ENCODE measurements around the gene AHNAK2. TPM values are rescaled to one million over a fixed set of nuclear protein-coding genes. Genes with fewer than 3 reads are reported as not detected.
A peak's percentile ranks its signal among the peaks of the same experiment; 100 is the strongest.

The AHNAK2 gene
- total and polyA plus RNA-seq, 5 experiments from 2014 or later = not detected

DNA sequence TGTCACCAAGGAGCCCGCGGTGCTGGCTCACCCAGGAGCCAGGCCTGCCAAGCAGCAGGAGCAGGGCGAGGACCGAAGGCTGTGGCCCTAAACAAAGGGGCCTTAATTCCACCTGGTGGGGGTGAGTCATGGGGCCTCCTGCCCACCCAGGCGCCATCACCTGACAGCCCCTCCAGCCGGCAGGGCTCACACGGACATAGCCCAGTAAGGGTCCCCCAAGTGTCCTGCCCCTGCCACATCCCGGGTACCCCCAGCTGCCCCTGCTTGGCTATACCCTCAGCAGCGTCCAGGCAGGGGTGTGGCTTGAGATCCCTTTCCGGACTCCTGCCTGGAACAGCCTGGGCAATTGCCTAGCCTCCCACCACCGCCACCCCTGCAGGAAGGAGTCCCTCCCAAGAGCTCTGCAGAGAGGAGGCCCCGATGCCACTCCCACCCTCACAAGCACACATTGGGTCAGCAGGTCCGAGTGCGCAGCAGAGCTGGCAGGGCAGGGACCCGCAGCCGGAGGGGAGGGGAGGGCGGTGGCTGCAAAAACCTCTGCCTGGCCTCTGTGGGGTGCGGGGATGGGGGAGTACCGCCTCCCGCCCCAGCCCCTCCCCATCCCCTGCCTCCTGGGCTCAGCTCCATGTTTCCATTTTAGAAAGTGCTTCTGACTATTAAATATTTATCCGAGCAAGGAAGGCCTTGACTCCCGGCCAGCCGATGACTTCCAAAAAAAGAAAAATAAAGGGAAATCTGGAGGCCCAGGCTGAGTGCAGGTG lies 4.6 kb downstream of the AHNAK2 start:
- H3K27ac Mint-ChIP-seq = no peak overlapping the region
- DNase-seq = peak in 1 of 10 donors; percentile 50
- H3K4me1 Mint-ChIP-seq = peaks cover 4 to 19% (median 12%) of the 10 kb centered on the region in 4 donors
- peaks cover 0 to 2% (median 2%) of the 10 kb centered on the region in 3 donors for H3K36me3 Mint-ChIP-seq
- ATAC-seq = no peak
- peaks cover 4 to 40% (median 18%) of the 10 kb centered on the region in 5 donors for H3K27me3 Mint-ChIP-seq
- H3K4me3 Mint-ChIP-seq = no peak overlapping the region
- POLR2A ChIA-PET = interaction anchor here (1.0 to 1.6 kb wide), 2 partner anchors 70 to 74 kb away, joined by 3 to 5 read pairs; no protein-coding TSS in a partner anchor
- no peaks in the 10 kb centered on the region for H3K9me3 Mint-ChIP-seq

- ATAC-seq (no peak), DNase-seq (no peak)
- Mint-ChIP-seq H3K27me3 (peaks cover 4 to 44% (median 19%) of the 10 kb centered on the region in 5 donors), H3K4me1 (peaks cover 4 to 18% (median 12%) of the 10 kb centered on the region in 4 donors), H3K36me3 (peaks cover 0 to 2% (median 2%) of the 10 kb centered on the region in 3 donors), H3K9me3 (no peaks in the 10 kb centered on the region), H3K27ac (no peak overlapping the region), H3K4me3 (no peak overlapping the region)
- POLR2A ChIA-PET = interaction anchor here (1.0 to 1.6 kb wide), 2 partner anchors 71 to 75 kb away, joined by 3 to 5 read pairs; no protein-coding TSS in a partner anchor
Observed at GRCh38 chr14:104973135-104973384, 5.1 kb downstream of the AHNAK2 start.

DNA sequence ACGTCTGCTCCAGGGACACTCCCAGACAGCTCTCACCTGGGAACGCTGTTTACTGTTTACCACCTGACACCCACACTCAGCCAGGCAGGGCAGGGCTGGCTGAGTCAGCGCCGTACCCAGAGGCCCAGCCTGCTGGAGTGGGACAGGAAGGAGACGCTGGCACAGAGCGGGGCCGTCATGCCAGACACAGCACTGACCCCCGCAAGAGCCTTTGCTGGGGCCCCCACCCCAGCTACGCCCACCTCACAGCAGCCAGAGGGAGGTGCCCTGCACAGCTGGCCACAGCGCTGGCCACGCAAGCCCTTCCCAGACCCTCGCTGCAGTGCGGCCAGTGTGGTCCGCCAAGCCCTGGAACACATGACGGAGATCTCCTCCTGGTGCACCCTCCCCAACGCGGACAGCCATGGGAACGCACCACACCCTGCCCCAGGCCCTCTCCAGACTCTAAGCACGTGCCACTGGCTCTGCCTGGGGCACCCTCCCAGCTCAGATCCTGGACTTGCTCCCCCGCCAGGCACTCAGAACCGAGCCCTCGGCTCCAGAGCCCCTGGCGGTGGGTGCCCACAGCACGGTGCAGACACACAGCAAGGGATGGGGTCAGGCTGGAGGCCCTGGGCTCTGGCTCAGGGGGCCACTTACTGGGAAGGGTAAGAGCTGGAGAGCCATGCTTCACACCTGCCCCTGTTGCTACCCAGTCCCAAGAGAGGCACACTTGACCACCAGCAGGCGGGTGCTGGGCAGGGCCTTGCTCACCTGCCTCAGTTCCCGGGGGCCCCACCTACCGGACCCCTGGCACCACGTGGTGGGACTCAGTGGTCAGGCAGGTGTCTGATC lies 5.7 kb downstream of the AHNAK2 start:
- no peak overlapping the region for H3K4me3 Mint-ChIP-seq
- peaks cover 4 to 47% (median 21%) of the 10 kb centered on the region in 5 donors for H3K27me3 Mint-ChIP-seq

GRCh38 chr14:104971447-104972240 lies 6.5 kb downstream of the AHNAK2 start:
- Mint-ChIP-seq H3K9me3 (no peaks in the 10 kb centered on the region), H3K4me1 (peaks cover 4 to 11% (median 9%) of the 10 kb centered on the region in 4 donors), H3K27ac (peak overlapping the region in 1 of 10 donors; percentile 28), H3K27me3 (peaks cover 4 to 44% (median 21%) of the 10 kb centered on the region in 5 donors), H3K36me3 (peaks cover 0 to 2% (median 2%) of the 10 kb centered on the region in 3 donors), H3K4me3 (no peak overlapping the region)
- ATAC-seq (no peak), DNase-seq (peak in 1 of 10 donors; percentile 5)
- POLR2A ChIA-PET = no interaction called here

More for the DNA sequence above, 5.7 kb downstream of the AHNAK2 start:
- DNase-seq (peak in 1 of 10 donors; percentile 45), ATAC-seq (no peak)
- Mint-ChIP-seq H3K27ac (no peak overlapping the region), H3K9me3 (no peaks in the 10 kb centered on the region), H3K36me3 (peaks cover 0 to 2% (median 2%) of the 10 kb centered on the region in 3 donors), H3K4me1 (peaks cover 4 to 14% (median 11%) of the 10 kb centered on the region in 4 donors)
- POLR2A ChIA-PET = no interaction called here

DNA sequence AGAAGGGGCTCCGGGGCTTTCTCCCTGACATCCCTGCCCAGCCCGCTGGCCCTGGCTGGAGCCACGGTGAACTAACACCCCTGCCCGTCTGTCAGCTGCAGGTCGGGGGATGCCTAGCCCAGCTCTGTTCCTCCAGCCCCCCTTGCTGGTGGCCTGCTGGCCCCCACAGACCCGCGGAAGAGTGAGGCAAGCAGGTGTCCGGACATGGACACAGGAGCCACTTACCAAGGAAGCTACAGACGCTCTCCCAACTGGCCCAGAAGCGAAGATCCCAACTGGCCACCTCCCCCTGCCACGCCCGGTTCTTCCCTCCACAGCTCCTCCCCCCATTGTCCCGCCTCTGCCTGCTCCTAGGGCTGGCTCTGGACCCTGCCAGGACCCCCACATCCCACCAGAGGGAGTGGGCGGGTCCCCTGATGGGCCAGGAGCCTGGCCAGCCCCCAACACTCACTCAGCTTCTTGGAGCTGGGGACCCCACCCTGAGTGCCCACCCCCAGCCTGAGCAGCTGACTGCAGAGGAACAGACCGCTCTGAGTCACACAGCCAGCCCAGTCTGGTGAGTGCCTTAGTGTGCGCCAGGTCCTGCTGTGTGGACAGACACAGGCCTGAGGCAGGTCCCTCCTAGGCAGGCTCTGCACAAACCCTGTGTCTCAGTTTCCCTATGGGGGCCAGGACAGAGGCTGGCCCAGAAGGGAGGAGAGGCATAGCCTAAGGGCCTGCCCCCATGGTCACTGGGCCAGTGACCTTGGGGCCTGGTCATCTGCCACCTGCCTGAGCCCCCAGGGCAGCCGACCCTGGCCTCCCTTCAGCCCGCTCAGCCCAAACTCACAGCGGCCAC lies 7.7 kb downstream of the AHNAK2 start:
- no peaks in the 10 kb centered on the region for H3K9me3 Mint-ChIP-seq
- POLR2A ChIA-PET = no interaction called here
- H3K4me1 Mint-ChIP-seq = peaks cover 0 to 5% (median under 1%) of the 10 kb centered on the region in 4 donors
- no peak overlapping the region for H3K4me3 Mint-ChIP-seq
- H3K36me3 Mint-ChIP-seq = no peaks in the 10 kb centered on the region
- no peak for ATAC-seq
- no peak for DNase-seq
- H3K27me3 Mint-ChIP-seq = peaks cover 2 to 44% (median 20%) of the 10 kb centered on the region in 5 donors
- no peak overlapping the region for H3K27ac Mint-ChIP-seq

DNA sequence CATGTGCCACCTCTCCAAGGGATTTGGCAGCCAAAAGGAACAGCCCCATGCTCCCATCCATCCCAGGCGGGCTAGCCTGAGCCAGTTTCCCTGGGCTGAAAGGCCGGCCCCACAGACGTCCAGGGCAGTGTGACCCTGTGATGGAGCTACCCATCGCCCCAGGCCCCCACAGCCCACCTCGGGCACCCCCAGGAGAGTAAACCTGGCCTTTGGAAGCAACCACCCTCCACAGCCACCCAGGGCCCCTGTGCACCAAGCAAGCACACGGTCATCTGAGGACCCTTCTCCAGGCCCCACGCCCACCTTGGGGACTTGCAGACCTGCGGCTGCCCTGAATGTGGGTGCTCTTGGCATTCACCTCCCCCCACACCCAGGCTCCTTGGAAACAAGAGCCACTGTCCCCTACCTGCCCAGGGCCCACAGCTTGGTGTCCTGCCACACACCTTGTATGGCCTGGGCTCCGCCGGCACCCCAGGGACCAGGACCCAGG lies 8.4 kb downstream of the AHNAK2 start:
- DNase-seq = no peak
- H3K9me3 Mint-ChIP-seq = no peaks in the 10 kb centered on the region

GRCh38 chr14:104968541-104969401 lies 9.4 kb downstream of the AHNAK2 start:
- H3K4me1 Mint-ChIP-seq = peaks cover 0 to 5% (median 0%) of the 10 kb centered on the region in 4 donors
- no peaks in the 10 kb centered on the region for H3K36me3 Mint-ChIP-seq
- H3K27ac Mint-ChIP-seq = no peak overlapping the region
- POLR2A ChIA-PET = no interaction called here
- no peaks in the 10 kb centered on the region for H3K9me3 Mint-ChIP-seq
- peaks cover 2 to 39% (median 19%) of the 10 kb centered on the region in 5 donors for H3K27me3 Mint-ChIP-seq
- peak in 1 of 10 donors; percentile 2 for DNase-seq
- ATAC-seq = no peak
- H3K4me3 Mint-ChIP-seq = no peak overlapping the region

More for the DNA sequence above, 8.4 kb downstream of the AHNAK2 start:
- Mint-ChIP-seq H3K36me3 (no peaks in the 10 kb centered on the region), H3K27ac (no peak overlapping the region), H3K4me3 (no peak overlapping the region), H3K4me1 (peaks cover 0 to 5% (median 0%) of the 10 kb centered on the region in 4 donors), H3K27me3 (peaks cover 2 to 42% (median 19%) of the 10 kb centered on the region in 5 donors)
- ATAC-seq = no peak
- POLR2A ChIA-PET = no interaction called here

- H3K27me3 Mint-ChIP-seq = peaks cover 2 to 39% (median 19%) of the 10 kb centered on the region in 5 donors
- no peaks in the 10 kb centered on the region for H3K36me3 Mint-ChIP-seq
- H3K4me3 Mint-ChIP-seq = no peak overlapping the region
- H3K27ac Mint-ChIP-seq = no peak overlapping the region
- no peaks in the 10 kb centered on the region for H3K9me3 Mint-ChIP-seq
- DNase-seq = no peak
- peaks cover 0 to 5% (median 0%) of the 10 kb centered on the region in 4 donors for H3K4me1 Mint-ChIP-seq
- POLR2A ChIA-PET = no interaction called here
- no peak for ATAC-seq
Observed at GRCh38 chr14:104968153-104968527, 10.0 kb downstream of the AHNAK2 start.

DNA sequence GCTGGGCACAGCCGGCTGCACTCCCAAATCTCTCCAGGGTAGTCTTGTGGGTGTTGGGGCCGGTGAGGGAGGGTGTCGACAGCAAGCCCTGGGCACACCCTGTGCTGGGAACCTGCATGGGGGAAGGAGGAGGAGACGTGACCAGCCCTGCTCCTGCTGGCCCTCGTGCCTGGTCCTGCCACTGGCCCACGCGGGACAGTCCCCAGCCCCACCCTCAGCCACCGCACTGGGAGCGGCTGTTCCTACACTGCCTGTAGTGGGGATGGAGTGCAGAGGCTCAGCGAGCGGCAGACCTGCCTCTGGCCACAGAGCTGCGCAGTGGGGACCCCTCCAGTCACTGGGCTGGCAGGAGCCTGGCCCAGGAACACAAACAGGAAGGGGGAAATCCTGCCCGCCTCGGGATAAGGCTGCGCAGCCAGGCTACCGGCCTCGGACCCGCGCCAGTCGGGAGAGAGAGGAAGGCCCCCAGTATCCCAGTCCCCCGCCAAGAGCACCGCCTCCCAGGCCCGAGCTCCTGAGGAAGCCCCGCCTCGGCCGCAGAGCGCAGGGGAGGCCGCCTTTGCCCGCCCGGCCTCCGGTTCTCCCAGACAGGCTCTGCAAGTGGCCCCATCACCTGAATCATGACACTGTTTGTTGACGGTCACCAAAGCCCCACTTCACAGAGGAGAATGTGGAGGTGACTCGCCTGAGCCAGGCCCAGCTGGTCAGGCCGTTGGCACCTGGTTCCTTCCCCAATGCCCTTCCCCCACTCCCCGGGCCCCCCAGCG lies 10.6 kb downstream of the AHNAK2 start:
- DNase-seq = peak in 1 of 10 donors; percentile 6
- POLR2A ChIA-PET = no interaction called here
- no peak overlapping the region for H3K27ac Mint-ChIP-seq
- H3K36me3 Mint-ChIP-seq = no peaks in the 10 kb centered on the region
- peak in 1 of 2 donors; percentile 65 for ATAC-seq
- no peak overlapping the region for H3K4me3 Mint-ChIP-seq
- no peaks in the 10 kb centered on the region for H3K9me3 Mint-ChIP-seq
- peaks cover 0 to 5% (median 0%) of the 10 kb centered on the region in 4 donors for H3K4me1 Mint-ChIP-seq
- peaks cover 2 to 39% (median 19%) of the 10 kb centered on the region in 5 donors for H3K27me3 Mint-ChIP-seq

GRCh38 chr14:104966981-104967385 lies 11.2 kb downstream of the AHNAK2 start:
- no peaks in the 10 kb centered on the region for H3K36me3 Mint-ChIP-seq
- ATAC-seq (no peak), DNase-seq (no peak)
- no peak overlapping the region for H3K27ac Mint-ChIP-seq
- H3K9me3 Mint-ChIP-seq = no peaks in the 10 kb centered on the region
- H3K4me3 Mint-ChIP-seq = no peak overlapping the region
- POLR2A ChIA-PET = no interaction called here
- peaks cover 0 to 5% (median 0%) of the 10 kb centered on the region in 4 donors for H3K4me1 Mint-ChIP-seq
- H3K27me3 Mint-ChIP-seq = peaks cover 2 to 39% (median 19%) of the 10 kb centered on the region in 5 donors

Data from naive thymus-derived CD8-positive, alpha-beta T cell (primary cell).